GM19023 (cell line): ENCODE results near the gene PAK1.
"Not testable (repeated sequence)": the region's sequence is repeated elsewhere in the genome, so short reads cannot be mapped to it uniquely, and the experiment has no call there.

Experiments
- ATAC-seq: cut with Tn5 transposase; IDR thresholded peaks from one replicate; pipeline ENCODE4 v1.9.1; 2021; ENCODE audit warnings: mild to moderate bottlenecking, moderate library complexity; ENCODE audit not compliant: unreplicated experiment

PAK1 gene

DNA sequence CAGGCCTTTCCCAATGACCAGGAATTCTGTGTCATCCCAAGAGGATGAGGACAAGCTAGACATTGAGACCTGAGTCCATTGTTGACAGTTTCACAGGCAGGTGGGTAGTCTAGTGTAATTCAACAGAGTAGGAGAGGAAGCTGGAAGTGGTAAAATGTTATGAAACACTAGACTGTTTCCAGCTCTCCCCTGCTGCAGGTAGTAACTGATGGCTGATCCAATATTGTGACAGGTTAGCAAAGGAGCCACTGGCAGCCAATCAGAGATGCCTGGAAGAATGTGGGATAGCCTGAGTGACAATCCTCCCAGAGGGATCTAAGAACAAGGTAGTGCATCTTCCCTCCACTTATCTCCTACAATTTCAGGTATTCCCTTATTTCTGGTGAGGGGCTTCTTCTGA, 161.8 kb downstream of the PAK1 start:
- no peak for ATAC-seq

- no peak for ATAC-seq
These were observed 162.2 kb downstream of the PAK1 start for GRCh38 chr11:77311701-77312100.

DNA sequence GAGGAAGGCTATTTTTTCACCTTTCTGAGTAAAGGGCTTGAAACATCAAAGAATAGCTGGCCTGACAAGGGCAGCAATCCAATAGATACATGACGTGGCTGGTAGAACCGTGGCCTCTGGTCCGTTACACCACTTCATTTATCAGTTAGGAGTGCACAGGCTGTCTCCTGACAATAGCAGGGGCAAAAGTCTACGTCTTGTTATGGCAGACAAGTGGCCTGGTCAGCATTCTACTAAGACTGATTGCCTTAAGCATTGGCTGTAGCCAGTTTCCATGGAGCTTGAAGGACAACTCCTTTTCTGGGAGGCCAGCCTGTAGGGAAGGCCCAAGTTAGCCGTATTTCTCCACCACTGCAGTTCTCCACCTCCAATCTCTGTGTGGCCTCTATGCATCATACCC, 163.2 kb downstream of the PAK1 start:
- ATAC-seq: no peak

DNA sequence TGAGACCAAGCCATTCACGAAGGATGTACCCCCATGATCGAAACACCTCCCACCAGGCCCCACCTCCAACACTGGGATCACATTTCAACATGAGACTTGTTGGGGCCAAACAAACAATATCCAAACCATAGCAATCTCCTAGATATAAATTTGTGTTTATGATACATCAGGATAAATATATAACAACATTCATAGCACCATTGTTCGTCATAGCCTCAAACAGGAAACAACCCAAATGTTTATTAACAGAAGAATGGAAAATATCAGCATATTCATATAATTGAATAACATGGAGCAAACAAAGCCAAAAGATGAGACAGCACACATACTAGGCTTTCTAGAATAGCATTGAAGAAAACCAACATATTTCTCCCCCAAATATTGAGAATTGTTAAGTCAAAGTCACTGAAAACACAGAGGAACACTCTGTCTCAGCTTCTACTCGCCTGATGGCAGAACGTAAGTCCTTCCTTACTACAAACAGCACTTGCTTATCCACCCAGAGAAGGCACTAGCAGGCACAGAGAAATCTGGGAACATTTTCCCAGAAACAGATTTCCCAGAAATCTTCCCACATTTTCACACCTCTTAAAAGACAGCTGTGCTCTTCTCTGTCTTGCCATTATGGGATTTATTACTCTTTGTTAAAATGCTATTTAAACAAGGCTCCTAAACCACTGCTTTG, 164.4 kb downstream of the PAK1 start:
- no peak for ATAC-seq

DNA sequence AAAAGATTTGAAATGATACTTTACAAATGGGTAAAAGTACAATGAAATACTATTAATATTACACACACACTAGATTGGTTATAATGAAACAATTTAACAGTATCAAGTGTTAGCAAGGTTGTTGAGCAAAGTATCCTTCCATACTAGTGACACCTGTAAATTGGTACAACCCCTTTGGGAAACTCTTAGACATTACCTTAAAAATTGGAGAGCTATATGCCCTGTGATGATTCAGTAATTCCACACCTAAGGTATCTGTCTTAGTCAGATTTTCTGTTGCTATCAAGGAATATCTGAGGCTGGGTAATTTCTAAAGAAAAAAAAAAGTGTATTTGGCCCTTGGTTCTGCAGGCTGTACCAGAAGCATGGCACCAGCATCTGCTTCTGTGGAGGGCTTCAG, 165.1 kb downstream of the PAK1 start:
- ATAC-seq: no peak

DNA sequence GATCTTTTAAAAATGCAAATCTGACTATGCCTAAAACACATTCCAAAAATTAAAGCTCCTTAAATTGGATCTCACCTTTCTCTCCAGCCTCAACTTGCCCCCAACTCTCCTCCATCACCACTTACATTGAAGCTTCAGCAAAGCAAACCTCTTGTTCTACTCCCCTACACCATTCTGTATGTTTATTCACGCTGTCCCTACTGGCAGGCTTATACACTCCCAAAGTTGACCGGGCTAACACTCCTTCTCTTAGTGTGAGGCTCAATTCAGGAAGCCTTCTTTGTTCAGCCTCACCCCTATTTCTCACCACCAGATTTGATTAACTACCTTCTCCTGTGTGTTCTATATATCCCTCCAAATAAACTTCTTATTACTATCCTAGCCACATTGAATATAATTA, 170.6 kb downstream of the PAK1 start:
- ATAC-seq: no peak

- no peak for ATAC-seq
These were observed 171.1 kb downstream of the PAK1 start for GRCh38 chr11:77302752-77303151.

DNA sequence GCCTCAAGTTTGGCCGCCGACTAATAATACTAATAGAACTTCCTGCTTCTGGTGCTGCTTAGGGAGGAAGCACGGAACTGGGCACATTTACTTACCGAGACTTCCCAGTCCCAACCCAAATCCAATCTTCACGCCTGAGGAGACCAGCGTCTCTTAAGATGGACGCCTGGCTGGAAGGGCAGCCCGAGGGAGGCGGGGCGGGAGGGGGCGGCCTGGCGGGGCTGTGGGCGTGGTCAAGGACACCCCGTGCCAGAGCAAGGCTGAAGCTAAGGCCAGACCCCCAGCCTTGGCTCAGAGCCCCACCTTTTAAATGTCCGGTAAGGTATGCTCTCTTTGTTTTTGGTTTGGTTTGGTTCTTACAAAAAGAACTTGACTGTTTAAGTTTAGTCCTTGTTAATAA, 172.4 kb downstream of the PAK1 start, which contains the start of gene GDPD4:
GDPD4 (minus strand) TSS at position 177 of the 400 bp plus-strand sequence. CDS start 16,549 bp downstream, outside the sequence.
- ATAC-seq: no peak

GRCh38 chr11:77300695-77301094, 173.2 kb downstream of the PAK1 start:
- no peak for ATAC-seq

DNA sequence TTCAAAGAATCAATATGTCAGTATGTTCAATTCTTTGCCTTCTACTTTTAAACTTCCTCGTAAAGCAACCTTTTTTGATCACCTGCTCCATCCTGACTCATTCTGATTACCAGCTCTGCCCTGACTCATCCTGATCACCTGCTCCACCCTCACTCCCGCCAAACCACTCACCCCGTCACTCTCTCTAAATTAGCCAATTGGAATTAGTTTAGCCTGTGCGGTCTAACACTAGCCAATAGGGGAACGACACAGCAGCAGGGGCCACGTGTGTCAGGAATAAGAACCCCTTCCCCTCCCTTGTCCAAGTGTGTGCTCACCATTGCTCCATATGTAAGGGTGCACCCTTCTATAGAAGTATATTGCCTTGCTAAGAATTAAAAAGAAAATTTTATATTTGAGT, 173.9 kb downstream of the PAK1 start:
- ATAC-seq: not testable (repeated sequence)

- no peak for ATAC-seq
These were observed 174.3 kb downstream of the PAK1 start for GRCh38 chr11:77299528-77299993.

GRCh38 chr11:77294040-77294439, 179.9 kb downstream of the PAK1 start:
- ATAC-seq: no peak

DNA sequence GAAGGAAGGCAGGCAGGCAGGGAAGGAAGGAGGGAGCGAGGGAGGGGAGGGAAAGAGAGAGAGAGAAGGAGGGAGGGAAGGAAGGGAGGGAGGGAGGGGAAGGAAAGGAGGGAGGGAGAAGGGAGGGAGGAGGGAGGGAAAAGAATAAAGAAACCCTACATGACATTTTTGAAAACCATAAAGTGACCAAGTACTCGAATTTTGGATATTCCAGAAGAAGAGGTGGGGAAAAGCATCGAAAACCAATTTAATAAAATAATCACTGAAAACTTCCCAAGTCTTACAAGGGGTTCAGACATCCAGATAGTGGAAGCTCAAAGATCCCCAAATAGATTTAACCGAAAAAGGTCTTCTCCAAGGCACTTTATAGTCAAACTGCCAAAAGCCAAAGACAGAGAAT, 184.2 kb downstream of the PAK1 start:
- no peak for ATAC-seq

- no peak for ATAC-seq
These were observed 186.2 kb downstream of the PAK1 start for GRCh38 chr11:77287615-77288273.

- ATAC-seq: no peak
These were observed 186.8 kb downstream of the PAK1 start for GRCh38 chr11:77287136-77287535.

DNA sequence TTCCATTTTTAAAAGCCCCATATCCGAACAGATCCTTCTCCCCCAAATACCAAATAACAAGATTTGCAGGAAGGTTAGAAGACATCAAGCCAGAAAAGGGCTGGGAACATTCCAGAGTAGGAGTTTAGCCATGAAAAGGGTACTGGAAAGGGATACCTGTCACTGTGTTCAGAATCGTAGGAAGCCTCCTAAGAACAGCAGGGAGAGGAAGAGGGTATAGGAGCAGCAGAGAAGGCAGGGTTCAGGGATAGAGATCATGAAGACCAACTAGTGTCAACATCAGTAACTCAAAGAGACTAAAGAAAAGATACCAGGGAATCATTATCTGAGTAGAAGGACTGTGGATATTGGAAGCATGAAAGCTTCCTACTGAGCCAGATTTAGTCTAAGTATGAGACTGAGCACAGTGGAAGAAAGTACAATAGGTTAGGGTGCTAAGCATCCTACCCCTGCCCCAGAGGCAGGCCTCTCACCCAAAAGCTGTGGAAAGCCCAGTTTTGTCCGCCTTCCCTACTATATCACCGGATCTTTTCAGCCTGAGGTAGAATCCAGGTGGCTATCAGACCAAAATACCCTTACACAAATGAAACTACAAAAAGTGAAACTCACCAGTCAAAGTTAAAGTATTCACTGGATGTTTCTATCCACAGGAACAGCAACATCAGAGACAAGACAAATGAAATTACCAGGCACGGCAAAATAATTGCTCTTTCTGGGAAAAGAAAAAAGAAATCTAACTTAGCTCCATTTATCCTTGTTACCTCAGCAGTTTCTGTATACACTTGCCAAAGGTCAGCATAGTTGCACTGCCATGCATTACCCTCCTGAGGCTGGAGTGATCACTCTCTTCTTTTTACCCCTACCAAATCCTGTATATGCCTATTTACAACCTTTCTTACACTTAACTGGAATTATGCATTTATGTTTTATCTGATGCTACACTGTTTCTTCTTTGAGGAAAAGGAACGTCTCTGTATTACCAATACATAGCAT, 189.1 kb downstream of the PAK1 start:
- no peak for ATAC-seq

- no peak for ATAC-seq
These were observed 190.8 kb downstream of the PAK1 start for GRCh38 chr11:77283101-77283500.

- no peak for ATAC-seq
These were observed 195.0 kb downstream of the PAK1 start for GRCh38 chr11:77278595-77279506.

DNA sequence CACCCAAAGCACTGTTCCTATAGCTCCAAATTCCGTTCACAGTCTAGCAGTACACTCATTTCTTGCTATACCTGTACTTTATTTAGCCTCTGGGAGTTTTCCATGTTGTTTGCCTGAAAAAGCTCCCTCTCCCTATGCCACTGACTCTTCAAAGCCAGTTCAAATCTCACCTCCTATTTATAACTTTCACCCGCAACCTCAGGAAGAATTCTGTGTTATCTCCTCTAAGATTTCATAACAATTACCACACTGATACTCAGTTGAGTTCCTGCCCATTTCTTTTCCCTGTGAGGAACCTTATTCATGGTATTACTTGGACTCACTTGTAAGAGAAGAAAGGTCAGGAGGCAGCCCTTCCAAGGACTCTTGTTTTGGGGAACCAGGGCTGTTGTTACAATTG, 197.6 kb downstream of the PAK1 start:
- no peak for ATAC-seq
